SK-N-SH treated with all-trans-retinoic acid at 6 μM for 48 hours (cell line): ENCODE measurements around the gene C3orf22.

Experiments
- ATAC-seq: fragments of 200-7000 bp; cut with Tn5 transposase; 3 replicates; pipeline ENCODE4 v1.9.1; 2020; ENCODE audit warnings: mild to moderate bottlenecking, moderate library complexity
- ARNTL ChIP-seq: fragments of 450-650 bp; formaldehyde crosslinking; IDR thresholded peaks from 2 replicates; pipeline ENCODE4 v1.5.0; 2020; ENCODE audit warnings: low read depth, mild to moderate bottlenecking, moderate library complexity, borderline replicate concordance
- BACH2 ChIP-seq: fragments of 250-450 bp; sonication (Bioruptor Pico); IDR thresholded peaks from 2 replicates; pipeline ENCODE4 v1.9.0; 2021; ENCODE audit warnings: mild to moderate bottlenecking, borderline replicate concordance
- ESRRG ChIP-seq: fragments of 250-450 bp; sonication (Bioruptor Pico); IDR thresholded peaks from 2 replicates; pipeline ENCODE4 v1.6.1; 2021; ENCODE audit warnings: mild to moderate bottlenecking
- GLIS3 ChIP-seq: fragments of 250-450 bp; sonication (Bioruptor Pico); IDR thresholded peaks from 2 replicates; pipeline ENCODE4 v1.5.0; 2020; ENCODE audit warnings: mild to moderate bottlenecking, moderate library complexity
- ISL1 ChIP-seq: fragments of 250-450 bp; sonication (Bioruptor Pico); IDR thresholded peaks from 2 replicates; pipeline ENCODE4 v2.1.2; 2022; ENCODE audit warnings: mild to moderate bottlenecking, moderate library complexity
- OSR1 ChIP-seq: fragments of 250-450 bp; sonication (Bioruptor Pico); IDR thresholded peaks from 2 replicates; pipeline ENCODE4 v1.8.0; 2022; ENCODE audit warnings: moderate library complexity, mild to moderate bottlenecking, inconsistent platforms
- PPARA ChIP-seq: fragments of 250-450 bp; sonication (Bioruptor Pico); IDR thresholded peaks from 2 replicates; pipeline ENCODE4 v1.5.0; 2020; ENCODE audit warnings: mild to moderate bottlenecking, borderline replicate concordance
- RARB ChIP-seq: fragments of 250-450 bp; sonication (Bioruptor Pico); IDR thresholded peaks from 2 replicates; pipeline ENCODE4 v1.8.0; 2021; ENCODE audit warnings: mild to moderate bottlenecking, moderate library complexity
- SNAI2 ChIP-seq: fragments of 250-450 bp; sonication (Bioruptor Pico); IDR thresholded peaks from 2 replicates; pipeline ENCODE4 v1.5.0; 2020; ENCODE audit warnings: mild to moderate bottlenecking, moderate library complexity
- TCF4 ChIP-seq: fragments of 250-450 bp; sonication (Bioruptor Pico); IDR thresholded peaks from 2 replicates; pipeline ENCODE4 v1.8.0; 2021; ENCODE audit warnings: mild to moderate bottlenecking, moderate library complexity, borderline replicate concordance
- ZC3H10 ChIP-seq: fragments of 250-450 bp; sonication (Bioruptor Pico); IDR thresholded peaks from 2 replicates; pipeline ENCODE4 v1.5.1; 2021; ENCODE audit warnings: mild to moderate bottlenecking, moderate library complexity
- ZFP3 ChIP-seq: fragments of 250-450 bp; sonication (Bioruptor Pico); IDR thresholded peaks from 2 replicates; pipeline ENCODE4 v1.5.0; 2020; ENCODE audit warnings: mild to moderate bottlenecking, moderate library complexity
- ZFP30 ChIP-seq: fragments of 450-650 bp; formaldehyde crosslinking; IDR thresholded peaks from 2 replicates; pipeline ENCODE4 v1.5.0; 2022; ENCODE audit warnings: mild to moderate bottlenecking, moderate library complexity
- ZNF565 ChIP-seq: fragments of 450-650 bp; formaldehyde crosslinking; conservative IDR thresholded peaks from 2 replicates; pipeline ENCODE4 v1.5.0; 2020; ENCODE audit warnings: low read depth, mild to moderate bottlenecking, moderate library complexity
- ZNF8 ChIP-seq: fragments of 450-650 bp; formaldehyde crosslinking; IDR thresholded peaks from 2 replicates; pipeline ENCODE4 v1.5.0; 2020; ENCODE audit warnings: mild to moderate bottlenecking, moderate library complexity
- TF ChIP-seq, protein P1 (sequence below): fragments of 250-450 bp; sonication (Bioruptor Pico); IDR thresholded peaks from 2 replicates; pipeline ENCODE4 v1.8.0; 2021; ENCODE audit warnings: low read depth, mild to moderate bottlenecking, moderate library complexity, borderline replicate concordance
- TF ChIP-seq, protein P2 (sequence below): fragments of 250-450 bp; sonication (Bioruptor Pico); IDR thresholded peaks from 2 replicates; pipeline ENCODE4 v1.5.1; 2021; ENCODE audit warnings: mild to moderate bottlenecking, moderate library complexity
- TF ChIP-seq, protein P3 (sequence below): fragments of 250-450 bp; sonication (Bioruptor Pico); IDR thresholded peaks from 2 replicates; pipeline ENCODE4 v1.5.1; 2020; ENCODE audit warnings: low read depth, mild to moderate bottlenecking, moderate library complexity
- TF ChIP-seq, protein P4 (sequence below): fragments of 250-450 bp; sonication (Bioruptor Pico); IDR thresholded peaks from 2 replicates; pipeline ENCODE4 v1.8.0; 2020; ENCODE audit warnings: mild to moderate bottlenecking, moderate library complexity, borderline replicate concordance

C3orf22 gene

DNA sequence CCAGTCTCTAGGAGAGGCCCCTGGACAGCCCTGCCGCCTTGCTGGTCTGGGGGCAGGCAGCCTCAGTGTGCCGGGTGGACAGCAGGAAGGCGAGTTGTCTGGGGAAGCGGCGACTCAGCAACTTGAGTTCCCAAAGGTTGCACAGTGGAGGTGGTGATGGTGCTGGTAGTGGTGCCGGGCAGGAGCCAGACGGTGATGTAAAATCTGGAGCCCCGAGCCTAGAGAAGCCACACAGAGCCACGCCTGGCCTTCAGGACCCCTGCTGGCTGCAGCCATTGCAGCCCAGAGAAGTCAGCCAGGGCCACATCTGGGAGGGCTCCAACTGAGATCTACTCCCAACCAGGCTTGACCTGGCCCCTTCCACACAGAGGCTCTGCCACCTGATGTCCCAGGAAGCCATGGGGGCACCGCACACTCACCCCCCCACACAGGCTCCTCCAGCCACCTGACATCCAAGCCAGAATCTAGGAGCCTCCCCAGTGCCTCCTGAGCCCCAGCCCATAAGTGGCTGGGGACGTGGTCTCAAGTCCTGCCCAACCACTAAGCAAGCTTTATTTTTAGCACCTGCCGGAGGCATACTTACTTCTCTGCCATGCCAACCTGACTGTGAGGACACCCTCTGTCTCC lies 8.8 kb downstream of the C3orf22 start:
- ATAC-seq = no peak
- TF ChIP-seq, protein P1, sequence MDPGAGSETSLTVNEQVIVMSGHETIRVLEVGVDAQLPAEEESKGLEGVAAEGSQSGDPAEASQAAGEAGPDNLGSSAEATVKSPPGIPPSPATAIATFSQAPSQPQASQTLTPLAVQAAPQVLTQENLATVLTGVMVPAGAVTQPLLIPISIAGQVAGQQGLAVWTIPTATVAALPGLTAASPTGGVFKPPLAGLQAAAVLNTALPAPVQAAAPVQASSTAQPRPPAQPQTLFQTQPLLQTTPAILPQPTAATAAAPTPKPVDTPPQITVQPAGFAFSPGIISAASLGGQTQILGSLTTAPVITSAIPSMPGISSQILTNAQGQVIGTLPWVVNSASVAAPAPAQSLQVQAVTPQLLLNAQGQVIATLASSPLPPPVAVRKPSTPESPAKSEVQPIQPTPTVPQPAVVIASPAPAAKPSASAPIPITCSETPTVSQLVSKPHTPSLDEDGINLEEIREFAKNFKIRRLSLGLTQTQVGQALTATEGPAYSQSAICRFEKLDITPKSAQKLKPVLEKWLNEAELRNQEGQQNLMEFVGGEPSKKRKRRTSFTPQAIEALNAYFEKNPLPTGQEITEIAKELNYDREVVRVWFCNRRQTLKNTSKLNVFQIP (CRISPR knock-in tag) = no peak
- TF ChIP-seq ISL1 (CRISPR knock-in tag) = no peak
- TF ChIP-seq RARB (CRISPR knock-in tag) = no peak
- TF ChIP-seq ARNTL (CRISPR knock-in tag) = no peak
- TF ChIP-seq, all 23 proteins: peak for 0

DNA sequence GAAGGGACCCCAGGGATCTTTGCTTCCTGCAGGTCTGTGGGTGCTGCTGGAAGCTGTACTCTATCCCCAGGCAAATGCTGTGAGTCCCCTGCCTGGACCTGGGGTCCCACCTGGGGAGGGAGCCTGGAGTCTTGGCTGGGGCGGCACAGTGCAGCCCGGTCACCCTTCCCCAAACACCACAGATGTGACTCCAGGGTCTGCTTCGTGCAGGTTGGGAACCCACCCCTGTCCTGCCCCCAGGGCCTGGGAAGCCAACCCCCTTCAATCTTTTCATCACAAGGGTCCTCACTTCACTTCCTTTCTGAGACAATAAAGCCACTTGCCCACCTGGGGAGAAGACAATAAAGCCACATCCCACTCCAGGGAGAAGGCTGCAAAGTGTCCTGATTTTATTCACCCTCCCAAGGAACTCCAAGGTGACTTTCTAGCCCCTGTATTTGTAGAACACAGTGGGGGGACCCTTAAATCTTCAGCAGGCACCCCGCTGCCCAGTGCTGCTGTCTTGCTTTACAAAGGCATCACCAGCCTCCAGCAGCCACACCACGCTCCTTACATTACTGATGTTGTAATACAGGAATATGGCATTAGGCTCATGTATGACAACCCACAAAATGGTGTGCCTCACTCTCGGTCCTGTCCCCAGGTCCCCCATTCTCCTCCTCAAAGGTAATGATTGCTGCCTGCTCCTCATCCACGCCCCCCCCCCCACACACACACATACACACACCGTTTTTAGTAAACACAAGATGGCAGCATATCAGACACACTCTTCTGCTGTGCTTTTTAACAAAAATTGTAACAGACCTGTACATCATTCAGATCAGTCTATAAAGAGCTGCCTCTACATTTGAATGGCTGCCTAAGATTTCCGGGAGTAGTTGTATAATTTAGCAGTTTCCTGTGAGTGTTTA lies 9.9 kb downstream of the C3orf22 start:
- TF ChIP-seq ZFP30 (no peak), SNAI2 (CRISPR knock-in tag) (no peak), ZC3H10 (CRISPR knock-in tag) (no peak)
- TF ChIP-seq, protein P2, sequence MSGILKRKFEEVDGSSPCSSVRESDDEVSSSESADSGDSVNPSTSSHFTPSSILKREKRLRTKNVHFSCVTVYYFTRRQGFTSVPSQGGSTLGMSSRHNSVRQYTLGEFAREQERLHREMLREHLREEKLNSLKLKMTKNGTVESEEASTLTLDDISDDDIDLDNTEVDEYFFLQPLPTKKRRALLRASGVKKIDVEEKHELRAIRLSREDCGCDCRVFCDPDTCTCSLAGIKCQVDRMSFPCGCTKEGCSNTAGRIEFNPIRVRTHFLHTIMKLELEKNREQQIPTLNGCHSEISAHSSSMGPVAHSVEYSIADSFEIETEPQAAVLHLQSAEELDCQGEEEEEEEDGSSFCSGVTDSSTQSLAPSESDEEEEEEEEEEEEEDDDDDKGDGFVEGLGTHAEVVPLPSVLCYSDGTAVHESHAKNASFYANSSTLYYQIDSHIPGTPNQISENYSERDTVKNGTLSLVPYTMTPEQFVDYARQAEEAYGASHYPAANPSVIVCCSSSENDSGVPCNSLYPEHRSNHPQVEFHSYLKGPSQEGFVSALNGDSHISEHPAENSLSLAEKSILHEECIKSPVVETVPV (CRISPR knock-in tag) = no peak
- TF ChIP-seq, protein P3, sequence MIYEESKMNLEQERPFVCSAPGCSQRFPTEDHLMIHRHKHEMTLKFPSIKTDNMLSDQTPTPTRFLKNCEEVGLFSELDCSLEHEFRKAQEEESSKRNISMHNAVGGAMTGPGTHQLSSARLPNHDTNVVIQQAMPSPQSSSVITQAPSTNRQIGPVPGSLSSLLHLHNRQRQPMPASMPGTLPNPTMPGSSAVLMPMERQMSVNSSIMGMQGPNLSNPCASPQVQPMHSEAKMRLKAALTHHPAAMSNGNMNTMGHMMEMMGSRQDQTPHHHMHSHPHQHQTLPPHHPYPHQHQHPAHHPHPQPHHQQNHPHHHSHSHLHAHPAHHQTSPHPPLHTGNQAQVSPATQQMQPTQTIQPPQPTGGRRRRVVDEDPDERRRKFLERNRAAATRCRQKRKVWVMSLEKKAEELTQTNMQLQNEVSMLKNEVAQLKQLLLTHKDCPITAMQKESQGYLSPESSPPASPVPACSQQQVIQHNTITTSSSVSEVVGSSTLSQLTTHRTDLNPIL (CRISPR knock-in tag) = no peak
- peak; percentile 53 for ATAC-seq

DNA sequence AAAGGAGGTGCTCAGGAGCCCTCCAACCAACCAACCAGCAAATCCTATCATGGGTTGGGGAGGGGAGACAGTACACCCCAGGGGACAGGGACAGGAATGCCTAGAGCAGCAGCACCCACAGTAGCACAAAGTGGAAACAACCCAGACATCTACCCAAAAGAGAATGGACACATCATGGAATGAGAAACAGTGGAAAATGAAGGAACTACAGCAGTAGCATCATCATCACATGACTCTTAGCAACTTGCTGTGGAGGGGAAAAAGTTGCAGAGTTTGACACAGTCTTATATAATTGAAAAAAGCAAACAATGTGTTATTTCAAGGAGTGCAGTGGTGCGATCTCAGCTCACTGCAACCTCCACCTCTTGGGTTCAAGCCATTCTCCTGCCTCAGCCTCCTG lies 11.0 kb downstream of the C3orf22 start:
- TF ChIP-seq ZFP3 (CRISPR knock-in tag) (no peak), TCF4 (CRISPR knock-in tag) (no peak), OSR1 (CRISPR knock-in tag) (no peak), GLIS3 (CRISPR knock-in tag) (no peak), ISL1 (CRISPR knock-in tag) (no peak), PPARA (no peak), ZC3H10 (CRISPR knock-in tag) (no peak), BACH2 (CRISPR knock-in tag) (no peak), ZNF565 (no peak), ESRRG (CRISPR knock-in tag) (no peak), ZNF8 (CRISPR knock-in tag) (no peak), SNAI2 (CRISPR knock-in tag) (no peak), RARB (CRISPR knock-in tag) (no peak)
- TF ChIP-seq, protein P4, sequence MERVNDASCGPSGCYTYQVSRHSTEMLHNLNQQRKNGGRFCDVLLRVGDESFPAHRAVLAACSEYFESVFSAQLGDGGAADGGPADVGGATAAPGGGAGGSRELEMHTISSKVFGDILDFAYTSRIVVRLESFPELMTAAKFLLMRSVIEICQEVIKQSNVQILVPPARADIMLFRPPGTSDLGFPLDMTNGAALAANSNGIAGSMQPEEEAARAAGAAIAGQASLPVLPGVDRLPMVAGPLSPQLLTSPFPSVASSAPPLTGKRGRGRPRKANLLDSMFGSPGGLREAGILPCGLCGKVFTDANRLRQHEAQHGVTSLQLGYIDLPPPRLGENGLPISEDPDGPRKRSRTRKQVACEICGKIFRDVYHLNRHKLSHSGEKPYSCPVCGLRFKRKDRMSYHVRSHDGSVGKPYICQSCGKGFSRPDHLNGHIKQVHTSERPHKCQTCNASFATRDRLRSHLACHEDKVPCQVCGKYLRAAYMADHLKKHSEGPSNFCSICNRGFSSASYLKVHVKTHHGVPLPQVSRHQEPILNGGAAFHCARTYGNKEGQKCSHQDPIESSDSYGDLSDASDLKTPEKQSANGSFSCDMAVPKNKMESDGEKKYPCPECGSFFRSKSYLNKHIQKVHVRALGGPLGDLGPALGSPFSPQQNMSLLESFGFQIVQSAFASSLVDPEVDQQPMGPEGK (CRISPR knock-in tag) = no peak
- TF ChIP-seq, protein P2 (CRISPR knock-in tag) = no peak
- TF ChIP-seq, all 23 proteins: peak for 0

More for the DNA sequence above, 11.0 kb downstream of the C3orf22 start:
- ATAC-seq = no peak
